WERI-Rb-1 (cell line): Measurements from ENCODE around the gene TMEM154.

Source experiments
- DNase-seq: peaks from one replicate; pipeline ENCODE4 v3.0.0-alpha.2; 2020
- H3K27ac ChIP-seq: fragments of 250-450 bp; sonication (Bioruptor Pico); 2 replicates; pipeline ENCODE4 v1.5.1; 2020; ENCODE audit warnings: mild to moderate bottlenecking, moderate library complexity
- H3K27me3 ChIP-seq: fragments of 250-450 bp; sonication (Bioruptor Pico); 2 replicates; pipeline ENCODE4 v1.5.1; 2021; ENCODE audit warnings: mild to moderate bottlenecking, low read depth, moderate library complexity; ENCODE audit not compliant: insufficient read depth, severe bottlenecking
- H3K36me3 ChIP-seq: fragments of 250-450 bp; sonication (Bioruptor Pico); 2 replicates; pipeline ENCODE4 v1.5.1; 2020; ENCODE audit warnings: mild to moderate bottlenecking, moderate library complexity
- H3K4me3 ChIP-seq: 2 replicates; pipeline ENCODE4 v1.5.1; 2011; ENCODE audit warnings: low read depth, mild to moderate bottlenecking, control low read depth, low read length
- H3K9me3 ChIP-seq: fragments of 250-450 bp; sonication (Bioruptor Pico); 2 replicates; pipeline ENCODE4 v1.5.1; 2021; ENCODE audit warnings: mild to moderate bottlenecking, moderate library complexity; ENCODE audit not compliant: severe bottlenecking
- TF ChIP-seq, protein P1 (sequence below): IDR thresholded peaks from 2 replicates; pipeline ENCODE4 v1.5.1; 2011; ENCODE audit warnings: low read depth, mild to moderate bottlenecking, control low read depth, inconsistent platforms, low read length

Gene TMEM154

DNA sequence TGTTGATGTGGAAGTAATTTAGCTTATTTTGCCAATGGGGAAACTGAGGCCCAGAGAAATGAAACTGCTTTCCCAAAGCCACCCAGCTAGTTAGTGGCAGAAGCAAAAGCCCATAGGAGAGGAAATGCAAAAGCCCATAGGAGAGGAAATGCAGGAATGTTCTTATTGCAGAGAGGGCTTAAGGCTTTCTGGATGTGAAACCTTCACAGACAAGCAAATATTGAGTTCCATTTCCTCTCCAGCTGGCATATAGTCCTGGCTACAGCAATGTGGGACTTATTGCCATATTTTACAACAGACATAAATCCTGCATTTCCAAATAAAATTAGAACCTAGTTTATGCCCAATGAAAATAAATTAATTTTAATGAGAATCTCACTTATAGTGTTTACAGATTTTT is 69.7 kb downstream of the TMEM154 start:
- no peak for DNase-seq
- no peaks in the 10 kb centered on the region for H3K27me3 ChIP-seq
- no peak overlapping the region for H3K4me3 ChIP-seq
- H3K36me3 ChIP-seq = no peaks in the 10 kb centered on the region
- peaks cover 2% of the 10 kb centered on the region for H3K9me3 ChIP-seq
- no peak overlapping the region for H3K27ac ChIP-seq
- TF ChIP-seq, protein P1, sequence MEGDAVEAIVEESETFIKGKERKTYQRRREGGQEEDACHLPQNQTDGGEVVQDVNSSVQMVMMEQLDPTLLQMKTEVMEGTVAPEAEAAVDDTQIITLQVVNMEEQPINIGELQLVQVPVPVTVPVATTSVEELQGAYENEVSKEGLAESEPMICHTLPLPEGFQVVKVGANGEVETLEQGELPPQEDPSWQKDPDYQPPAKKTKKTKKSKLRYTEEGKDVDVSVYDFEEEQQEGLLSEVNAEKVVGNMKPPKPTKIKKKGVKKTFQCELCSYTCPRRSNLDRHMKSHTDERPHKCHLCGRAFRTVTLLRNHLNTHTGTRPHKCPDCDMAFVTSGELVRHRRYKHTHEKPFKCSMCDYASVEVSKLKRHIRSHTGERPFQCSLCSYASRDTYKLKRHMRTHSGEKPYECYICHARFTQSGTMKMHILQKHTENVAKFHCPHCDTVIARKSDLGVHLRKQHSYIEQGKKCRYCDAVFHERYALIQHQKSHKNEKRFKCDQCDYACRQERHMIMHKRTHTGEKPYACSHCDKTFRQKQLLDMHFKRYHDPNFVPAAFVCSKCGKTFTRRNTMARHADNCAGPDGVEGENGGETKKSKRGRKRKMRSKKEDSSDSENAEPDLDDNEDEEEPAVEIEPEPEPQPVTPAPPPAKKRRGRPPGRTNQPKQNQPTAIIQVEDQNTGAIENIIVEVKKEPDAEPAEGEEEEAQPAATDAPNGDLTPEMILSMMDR = no peak

DNA sequence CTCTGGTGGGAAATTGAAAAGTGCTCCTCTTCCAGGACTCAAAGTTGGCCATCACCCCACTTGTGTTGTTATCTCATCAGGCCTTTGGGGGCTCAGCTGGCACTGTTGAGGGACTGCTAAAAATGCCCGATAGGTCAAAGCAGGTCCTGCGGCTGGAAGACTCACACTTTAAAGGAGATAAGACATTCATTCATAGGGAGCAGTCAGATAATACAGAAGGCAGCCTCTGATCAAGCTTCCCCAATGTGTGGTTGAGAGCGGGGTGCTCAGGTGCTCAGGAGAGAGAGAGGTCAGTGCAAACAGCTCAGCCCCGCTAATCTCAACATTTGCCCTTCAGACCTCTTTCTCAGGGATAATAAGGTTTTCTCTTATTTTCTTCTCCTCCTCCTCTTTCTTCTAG is 70.3 kb downstream of the TMEM154 start:
- TF ChIP-seq, protein P1 = no peak
- H3K4me3 ChIP-seq = no peak overlapping the region
- no peak for DNase-seq
- H3K36me3 ChIP-seq = no peaks in the 10 kb centered on the region
- H3K27ac ChIP-seq = no peak overlapping the region
- H3K27me3 ChIP-seq = no peaks in the 10 kb centered on the region
- H3K9me3 ChIP-seq = peaks cover 2% of the 10 kb centered on the region

DNA sequence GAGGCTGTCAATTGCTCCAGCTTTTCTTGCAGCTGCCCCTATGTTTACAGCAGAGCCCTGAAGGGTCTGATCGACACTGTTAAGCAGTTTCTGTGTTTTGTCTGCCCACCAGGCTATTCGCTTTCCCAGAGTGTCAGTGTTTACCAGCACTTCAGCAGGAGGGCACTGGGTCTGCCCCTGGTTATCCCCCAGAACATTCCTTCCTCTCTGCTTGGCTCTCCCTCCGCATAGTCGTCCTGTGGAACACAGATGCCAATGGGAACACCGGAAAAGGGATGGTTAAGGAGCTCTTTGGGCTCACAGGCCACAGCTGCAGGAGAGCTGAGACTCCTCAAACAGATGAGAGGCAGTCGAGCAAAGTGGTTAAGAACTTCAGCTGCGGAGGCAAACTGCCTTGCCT is 72.6 kb downstream of the TMEM154 start:
- H3K27me3 ChIP-seq = no peaks in the 10 kb centered on the region
- H3K36me3 ChIP-seq = no peaks in the 10 kb centered on the region
- peaks cover 2% of the 10 kb centered on the region for H3K9me3 ChIP-seq
- DNase-seq = no peak
- H3K27ac ChIP-seq = peak overlapping the region; percentile 86
- no peak overlapping the region for H3K4me3 ChIP-seq
- TF ChIP-seq, protein P1 = no peak

DNA sequence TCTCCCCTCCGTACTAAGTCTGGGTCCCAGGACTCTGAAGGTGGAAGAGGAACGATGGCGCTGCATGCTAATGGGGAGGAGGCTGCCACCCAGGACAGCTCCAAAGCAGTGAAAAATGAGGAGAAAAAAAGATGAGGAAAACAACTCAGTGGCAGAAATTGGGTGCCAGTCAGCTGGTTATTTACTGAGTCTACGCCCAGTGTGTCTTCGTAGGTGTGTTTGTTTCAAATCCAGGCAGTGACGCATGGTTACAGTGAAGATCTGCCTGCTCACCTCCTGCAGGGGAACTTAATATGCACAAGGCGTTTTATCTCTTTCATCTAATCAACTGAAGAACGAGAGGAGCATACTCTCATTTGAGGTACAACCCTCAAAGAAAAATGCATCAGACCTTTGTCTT is 73.0 kb downstream of the TMEM154 start:
- no peak for DNase-seq
- TF ChIP-seq, protein P1 = no peak
- H3K27me3 ChIP-seq = no peaks in the 10 kb centered on the region
- peak overlapping the region; percentile 86 for H3K27ac ChIP-seq
- no peak overlapping the region for H3K4me3 ChIP-seq
- no peaks in the 10 kb centered on the region for H3K36me3 ChIP-seq
- peaks cover 2% of the 10 kb centered on the region for H3K9me3 ChIP-seq

DNA sequence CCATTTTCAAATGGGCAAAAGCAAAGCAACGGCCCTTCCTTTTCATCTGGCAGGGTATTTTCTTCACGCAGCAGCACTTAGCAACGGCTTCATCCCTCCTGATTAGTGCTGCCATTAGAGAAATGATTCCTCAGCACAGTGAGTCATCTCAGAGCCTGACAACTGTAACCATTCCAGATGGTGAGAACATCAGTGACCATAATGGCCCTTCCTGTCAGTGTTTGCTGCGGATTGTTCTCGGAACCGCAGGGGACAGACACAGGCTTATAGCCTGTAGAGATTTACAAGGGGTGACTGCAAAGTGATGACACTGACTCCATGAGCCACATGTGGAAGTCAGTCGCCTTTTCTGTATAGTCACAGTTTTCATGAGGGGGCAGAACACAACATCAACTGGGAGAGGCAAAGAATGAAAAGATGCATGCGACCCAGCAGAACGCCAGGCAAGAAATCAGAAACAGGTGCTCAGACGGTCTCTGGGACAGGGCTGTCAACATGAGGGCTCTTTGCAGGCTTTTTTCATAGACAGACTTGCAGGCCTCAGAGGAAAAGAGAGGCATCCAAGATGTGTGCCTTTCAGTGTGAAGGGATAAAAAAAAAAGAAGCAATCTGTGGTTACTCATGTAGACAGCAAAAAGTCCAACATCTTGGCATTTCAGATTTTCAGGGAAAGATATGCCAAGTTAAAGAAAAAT is 74.0 kb downstream of the TMEM154 start:
- H3K27me3 ChIP-seq = no peaks in the 10 kb centered on the region
- H3K4me3 ChIP-seq = peak overlapping the region; percentile 46
- DNase-seq = peak; percentile 89
- peak overlapping the region; percentile 86 for H3K27ac ChIP-seq
- TF ChIP-seq, protein P1 = no peak
- no peaks in the 10 kb centered on the region for H3K36me3 ChIP-seq
- H3K9me3 ChIP-seq = peaks cover 2% of the 10 kb centered on the region

DNA sequence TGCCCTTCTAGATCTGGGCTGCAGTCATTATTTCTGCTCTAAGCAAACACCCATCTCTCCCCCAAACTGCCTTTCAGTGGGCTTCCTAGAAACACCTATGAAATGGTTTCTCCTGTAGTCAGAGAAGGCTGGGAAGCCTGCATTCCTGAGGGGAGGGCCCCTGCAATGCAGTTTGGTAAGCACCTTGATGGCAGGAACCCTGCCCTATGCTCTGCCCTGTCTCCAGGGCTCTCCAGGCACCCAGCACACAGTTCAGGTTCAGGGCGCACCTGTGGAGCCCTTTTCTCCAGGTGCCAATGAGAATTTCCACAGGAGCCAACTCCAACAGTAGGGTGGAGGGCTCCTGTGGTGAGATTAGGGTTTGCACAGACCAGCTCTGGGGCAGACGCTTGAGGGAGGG is 74.8 kb downstream of the TMEM154 start:
- no peaks in the 10 kb centered on the region for H3K27me3 ChIP-seq
- H3K4me3 ChIP-seq = peak overlapping the region; percentile 46
- peak overlapping the region; percentile 86 for H3K27ac ChIP-seq
- TF ChIP-seq, protein P1 = peak; percentile 14; the same call in 1 of the 2 replicates
- H3K36me3 ChIP-seq = no peaks in the 10 kb centered on the region
- peak; percentile 81 for DNase-seq
- H3K9me3 ChIP-seq = peaks cover 2% of the 10 kb centered on the region
